ENCODE results near the gene TSEN34.
"Not testable (repeated sequence)": the region's sequence is repeated elsewhere in the genome, so short reads cannot be mapped to it uniquely, and the experiment has no call there.

TSEN34 gene

GRCh38 chr19:54209811-54210494, 18.8 kb downstream of the TSEN34 start:
- peak; percentile 68 for DNase-seq

- no peak for DNase-seq
Measured at GRCh38 chr19:54211235-54211634, 20.1 kb downstream of the TSEN34 start.

- not testable (repeated sequence) for DNase-seq
Measured at GRCh38 chr19:54214217-54214616, 23.1 kb downstream of the TSEN34 start.

- DNase-seq: not testable (repeated sequence)
Measured at GRCh38 chr19:54214734-54215133, 23.6 kb downstream of the TSEN34 start.

GRCh38 chr19:54216869-54217268, 25.8 kb downstream of the TSEN34 start:
- DNase-seq: no peak

GRCh38 chr19:54217517-54218247, 26.6 kb downstream of the TSEN34 start:
- DNase-seq: not testable (repeated sequence)

GRCh38 chr19:54218259-54218658, 27.2 kb downstream of the TSEN34 start:
- DNase-seq: no peak

GRCh38 chr19:54218960-54219661, 28.0 kb downstream of the TSEN34 start:
- no peak for DNase-seq

GRCh38 chr19:54219702-54220101, 28.6 kb downstream of the TSEN34 start:
- not testable (repeated sequence) for DNase-seq

- DNase-seq: not testable (repeated sequence)
Measured at GRCh38 chr19:54221947-54222346, 30.8 kb downstream of the TSEN34 start.

GRCh38 chr19:54222474-54223276, 31.6 kb downstream of the TSEN34 start, which contains the start of gene LILRB3:
LILRB3 (minus strand) TSS chr19:54223007; CDS start chr19:54222976, 31 bp downstream.
- DNase-seq: not testable (repeated sequence)

- not testable (repeated sequence) for DNase-seq
Measured at GRCh38 chr19:54223277-54223936, 32.3 kb downstream of the TSEN34 start.

GRCh38 chr19:54223937-54224281, 32.8 kb downstream of the TSEN34 start:
- not testable (repeated sequence) for DNase-seq

- not testable (repeated sequence) for DNase-seq
Measured at GRCh38 chr19:54224619-54225018, 33.5 kb downstream of the TSEN34 start.

GRCh38 chr19:54229146-54229545, 38.0 kb downstream of the TSEN34 start:
- DNase-seq: no peak

GRCh38 chr19:54230031-54230430, 38.9 kb downstream of the TSEN34 start:
- no peak for DNase-seq

GRCh38 chr19:54231077-54231931, 40.2 kb downstream of the TSEN34 start:
- DNase-seq: peak; percentile 65

- DNase-seq: no peak
Measured at GRCh38 chr19:54233941-54234340, 42.8 kb downstream of the TSEN34 start.

- DNase-seq: not testable (repeated sequence)
Measured at GRCh38 chr19:54239491-54240371, 48.6 kb downstream of the TSEN34 start.
